ENCODE results near the gene PAPPA2. TPM values are rescaled to one million over a fixed set of nuclear protein-coding genes. Genes with fewer than 3 reads are reported as not detected.

Gene PAPPA2
- total and polyA plus RNA-seq, 2 donors (not counting 1 experiment from before 2014, with no cell fraction given) = not detected

- no peak overlapping the region for H2AFZ ChIP-seq (ENCODE audit: insufficient read depth, low read depth, low read length, poor library complexity, severe bottlenecking)
- WGBS (ENCODE audit: insufficient coverage) = 71% methylated on average over 3 of the region's 3 CpGs
Observed at GRCh38 chr1:176853503-176853902, 390.5 kb downstream of the PAPPA2 start.

GRCh38 chr1:176854121-176854520, 391.1 kb downstream of the PAPPA2 start:
- intact Hi-C loops (cut with micrococcal nuclease) = no loop called here
- H3K4me3 Mint-ChIP-seq = no peak overlapping the region
- Histone ChIP-seq H3K4me2 (replicated peaks; ENCODE audit: low read depth, low read length, poor library complexity, severe bottlenecking) (no peak overlapping the region), H3K36me3 (replicated peaks in 1 of 2; ENCODE audit: control extremely low read depth in 1 of 2, control insufficient read depth in 1 of 2, extremely low read depth in 1 of 2, insufficient read depth in 2 of 2, low read length in 1 of 2) (no peaks in the 10 kb centered on the region), H2AFZ (ENCODE audit: insufficient read depth, low read depth, low read length, poor library complexity, severe bottlenecking) (no peak overlapping the region), H3K4me1 (ENCODE audit: control insufficient read depth in 2 of 2, insufficient read depth in 2 of 2, low read length in 2 of 2) (no peaks in the 10 kb centered on the region), H3K9me3 (ENCODE audit: control extremely low read depth in 1 of 3, control insufficient read depth in 2 of 3, insufficient read depth in 1 of 3, low read length in 2 of 3) (no peaks in the 10 kb centered on the region), H3K27ac (ENCODE audit: low read length in 2 of 2) (no peak overlapping the region), H3K9ac (ENCODE audit: low read length) (no peak overlapping the region), H3K4me3 (ENCODE audit: control extremely low read depth in 1 of 5, extremely low read depth in 1 of 5, insufficient read depth in 1 of 5, low read depth in 2 of 5, low read length in 4 of 5) (no peak overlapping the region), H3K27me3 (replicated peaks in 1 of 4; ENCODE audit: control extremely low read depth in 1 of 4, control insufficient read depth in 3 of 4, insufficient read depth in 4 of 4, low read length in 3 of 4) (no peaks in the 10 kb centered on the region), H4K20me1 (ENCODE audit: control insufficient read depth, insufficient read depth, low read length, poor library complexity, severe bottlenecking) (no peaks in the 10 kb centered on the region), H3K79me2 (ENCODE audit: control insufficient read depth, insufficient read depth, low read length) (no peaks in the 10 kb centered on the region)
- no peak overlapping the region for H3K27ac Mint-ChIP-seq
- WGBS (ENCODE audit: insufficient coverage) = 95% methylated on average over 4 of the region's 4 CpGs
- POLR2A ChIA-PET = no interaction called here
- H3K27me3 Mint-ChIP-seq = peaks cover 15% of the 10 kb centered on the region
- no peak for DNase-seq
- ATAC-seq (ENCODE audit: low read depth) = no peak
- no peak for TF ChIP-seq CTCF (IDR thresholded peaks at IDR 0.05)
- H3K9me3 Mint-ChIP-seq (ENCODE audit: insufficient read depth) = no peaks in the 10 kb centered on the region
- CTCF ChIA-PET = no interaction called here
- no peaks in the 10 kb centered on the region for H3K4me1 Mint-ChIP-seq

More at GRCh38 chr1:176853503-176853902, 390.5 kb downstream of the PAPPA2 start:
- ChIA-PET POLR2A (no interaction called here), CTCF (no interaction called here)
- Histone ChIP-seq H3K27me3 (replicated peaks in 1 of 4; ENCODE audit: control extremely low read depth in 1 of 4, control insufficient read depth in 3 of 4, insufficient read depth in 4 of 4, low read length in 3 of 4) (no peaks in the 10 kb centered on the region), H4K20me1 (ENCODE audit: control insufficient read depth, insufficient read depth, low read length, poor library complexity, severe bottlenecking) (no peaks in the 10 kb centered on the region), H3K4me1 (ENCODE audit: control insufficient read depth in 2 of 2, insufficient read depth in 2 of 2, low read length in 2 of 2) (no peaks in the 10 kb centered on the region), H3K36me3 (replicated peaks in 1 of 2; ENCODE audit: control extremely low read depth in 1 of 2, control insufficient read depth in 1 of 2, extremely low read depth in 1 of 2, insufficient read depth in 2 of 2, low read length in 1 of 2) (no peaks in the 10 kb centered on the region), H3K9me3 (ENCODE audit: control extremely low read depth in 1 of 3, control insufficient read depth in 2 of 3, insufficient read depth in 1 of 3, low read length in 2 of 3) (no peaks in the 10 kb centered on the region), H3K4me2 (replicated peaks; ENCODE audit: low read depth, low read length, poor library complexity, severe bottlenecking) (no peak overlapping the region), H3K4me3 (ENCODE audit: control extremely low read depth in 1 of 5, extremely low read depth in 1 of 5, insufficient read depth in 1 of 5, low read depth in 2 of 5, low read length in 4 of 5) (no peak overlapping the region), H3K9ac (ENCODE audit: low read length) (no peak overlapping the region), H3K27ac (ENCODE audit: low read length in 2 of 2) (no peak overlapping the region), H3K79me2 (ENCODE audit: control insufficient read depth, insufficient read depth, low read length) (no peaks in the 10 kb centered on the region)
- no peaks in the 10 kb centered on the region for H3K9me3 Mint-ChIP-seq (ENCODE audit: insufficient read depth)
- intact Hi-C loops (cut with micrococcal nuclease) = no loop called here
- H3K27ac Mint-ChIP-seq = no peak overlapping the region
- H3K27me3 Mint-ChIP-seq = peaks cover 14% of the 10 kb centered on the region
- H3K4me3 Mint-ChIP-seq = no peak overlapping the region
- no peak for DNase-seq
- TF ChIP-seq EZH2 (IDR thresholded peaks at IDR 0.05; ENCODE audit: borderline replicate concordance, insufficient read depth, low read depth, low read length, poor library complexity, severe bottlenecking) (no peak), CTCF (IDR thresholded peaks at IDR 0.05) (no peak)
- no peak for ATAC-seq (ENCODE audit: low read depth)
- H3K4me1 Mint-ChIP-seq = no peaks in the 10 kb centered on the region

Measured in B cell (primary cell).